ENCODE measurements around the gene OSBPL7. TPM values are rescaled to one million over a fixed set of nuclear protein-coding genes. Genes with fewer than 3 reads are reported as not detected.

OSBPL7 gene
- 3.5 and 5.1 TPM in 2 replicates for total RNA-seq (2014; rRNA removed; shearing (Covaris generic))

GRCh38 chr17:47821424-47822391, at the start of gene OSBPL7:
Gene OSBPL7 (minus strand): TSS chr17:47821794. CDS start chr17:47820278, 1,516 bp downstream.
- DNase-seq (ENCODE audit: low read depth), result peak; percentile 89

GRCh38 chr17:47871048-47871447, 49.5 kb upstream of the OSBPL7 start:
- DNase-seq (ENCODE audit: low read depth), result no peak

- no peak for DNase-seq (ENCODE audit: low read depth)
These were observed 48.5 kb upstream of the OSBPL7 start for GRCh38 chr17:47870056-47870455.

- DNase-seq (ENCODE audit: low read depth), result peak; percentile 31
These were observed 47.5 kb upstream of the OSBPL7 start for GRCh38 chr17:47869114-47869513.

GRCh38 chr17:47867813-47868533, 46.4 kb upstream of the OSBPL7 start:
- no peak for DNase-seq (ENCODE audit: low read depth)

- DNase-seq (ENCODE audit: low read depth), result no peak
These were observed 45.3 kb upstream of the OSBPL7 start for GRCh38 chr17:47866941-47867340.

GRCh38 chr17:47864791-47865216, 43.2 kb upstream of the OSBPL7 start:
- DNase-seq (ENCODE audit: low read depth), result peak; percentile 87

- peak; percentile 89 for DNase-seq (ENCODE audit: low read depth)
These were observed 41.2 kb upstream of the OSBPL7 start for GRCh38 chr17:47862621-47863440.

- DNase-seq (ENCODE audit: low read depth), result no peak
These were observed 38.8 kb upstream of the OSBPL7 start for GRCh38 chr17:47860386-47860785.

GRCh38 chr17:47857551-47858455, 36.2 kb upstream of the OSBPL7 start:
- DNase-seq (ENCODE audit: low read depth), result no peak

- no peak for DNase-seq (ENCODE audit: low read depth)
These were observed 35.2 kb upstream of the OSBPL7 start for GRCh38 chr17:47856830-47857229.

- no peak for DNase-seq (ENCODE audit: low read depth)
These were observed 34.1 kb upstream of the OSBPL7 start for GRCh38 chr17:47855737-47856136.

- DNase-seq (ENCODE audit: low read depth), result no peak
These were observed 32.0 kb upstream of the OSBPL7 start for GRCh38 chr17:47853616-47854015.

- DNase-seq (ENCODE audit: low read depth), result no peak
These were observed 30.7 kb upstream of the OSBPL7 start for GRCh38 chr17:47852113-47852949.

GRCh38 chr17:47851764-47852112, 30.1 kb upstream of the OSBPL7 start:
- no peak for DNase-seq (ENCODE audit: low read depth)

GRCh38 chr17:47850692-47851573, 29.3 kb upstream of the OSBPL7 start, which contains the start of gene SP6:
Gene SP6 (minus strand): TSS chr17:47851163. CDS start chr17:47848429, 2,734 bp downstream.
- DNase-seq (ENCODE audit: low read depth), result peak; percentile 83

GRCh38 chr17:47850373-47850691, 28.7 kb upstream of the OSBPL7 start:
- no peak for DNase-seq (ENCODE audit: low read depth)

- DNase-seq (ENCODE audit: low read depth), result no peak
These were observed 26.6 kb upstream of the OSBPL7 start for GRCh38 chr17:47848198-47848513.
